KMS-11 (cell line): Measurements from ENCODE around the gene ANO7.

Source experiments
- H2AFZ ChIP-seq: fragments of 200-600 bp; sonication (generic); 2 replicates; pipeline ENCODE4 v1.6.1; 2016; ENCODE audit warnings: antibody characterized with exemption, mixed run types, low read depth
- H3K27ac ChIP-seq: fragments of 200-600 bp; sonication (generic); 2 replicates; pipeline ENCODE4 v1.6.1; 2016; ENCODE audit warnings: mild to moderate bottlenecking, mixed run types
- H3K27me3 ChIP-seq: fragments of 200-600 bp; sonication (generic); 2 replicates; pipeline ENCODE4 v1.6.1; 2017; ENCODE audit warnings: mild to moderate bottlenecking, low read depth, mixed run types, moderate library complexity; ENCODE audit not compliant: insufficient read depth
- H3K36me3 ChIP-seq: fragments of 200-600 bp; sonication (generic); 2 replicates; pipeline ENCODE4 v1.6.1; 2017; ENCODE audit warnings: mild to moderate bottlenecking, mixed run types; ENCODE audit not compliant: insufficient read depth
- H3K4me1 ChIP-seq: fragments of 200-600 bp; sonication (generic); 2 replicates; pipeline ENCODE4 v1.6.1; 2016; ENCODE audit warnings: mild to moderate bottlenecking, low read depth, mixed run types; ENCODE audit not compliant: poor library complexity, severe bottlenecking
- H3K4me2 ChIP-seq: fragments of 200-600 bp; sonication (generic); 2 replicates; pipeline ENCODE4 v1.7.0; 2016; ENCODE audit warnings: mild to moderate bottlenecking, mixed run types
- H3K4me3 ChIP-seq: fragments of 200-600 bp; sonication (generic); IDR thresholded peaks from 2 replicates; pipeline ENCODE4 v1.6.1; 2017; ENCODE audit warnings: low read depth, low read length, mixed read lengths; ENCODE audit not compliant: insufficient read depth
- H3K79me2 ChIP-seq: fragments of 200-600 bp; sonication (generic); 2 replicates; pipeline ENCODE4 v1.6.1; 2016; ENCODE audit warnings: low read depth, mixed run types; ENCODE audit not compliant: insufficient read depth
- H3K9ac ChIP-seq: fragments of 200-600 bp; sonication (generic); 2 replicates; pipeline ENCODE4 v1.6.1; 2016; ENCODE audit warnings: mild to moderate bottlenecking, mixed run types
- H4K20me1 ChIP-seq: fragments of 200-600 bp; sonication (generic); 2 replicates; pipeline ENCODE4 v1.6.1; 2016; ENCODE audit warnings: mild to moderate bottlenecking, mixed run types; ENCODE audit not compliant: insufficient read depth
- TF ChIP-seq, protein P1 (sequence below): fragments of 200-600 bp; sonication (generic); conservative IDR thresholded peaks from 2 replicates; pipeline ENCODE4 v1.6.1; 2017; ENCODE audit warnings: low read depth, mild to moderate bottlenecking, antibody characterized with exemption, low read length, moderate library complexity, mixed read lengths

ANO7 gene

DNA sequence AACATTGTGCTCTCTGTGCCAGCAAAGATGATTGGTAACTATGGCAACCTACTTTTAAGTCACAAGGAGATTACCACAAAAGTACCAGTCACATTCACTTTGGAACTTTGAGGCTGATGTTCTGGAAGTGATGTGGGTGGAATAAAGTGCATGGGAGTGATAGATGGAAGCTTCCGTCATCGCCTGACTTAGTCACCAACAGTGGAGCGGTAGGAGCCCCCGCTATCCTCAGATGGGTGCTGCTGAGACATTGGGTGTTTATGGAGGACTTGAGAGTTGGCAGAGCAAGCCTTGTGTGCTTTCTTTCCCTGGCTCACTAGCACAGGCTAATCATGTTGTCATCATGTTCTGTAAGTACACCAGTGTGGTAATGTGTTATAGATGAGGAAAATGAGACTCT is 33.6 kb upstream of the ANO7 start:
- Histone ChIP-seq H3K9ac (no peak overlapping the region), H3K4me3 (no peak overlapping the region), H3K27me3 (no peaks in the 10 kb centered on the region), H4K20me1 (no peaks in the 10 kb centered on the region), H3K36me3 (no peaks in the 10 kb centered on the region), H2AFZ (no peak overlapping the region), H3K4me2 (no peak overlapping the region), H3K79me2 (peaks cover 14% of the 10 kb centered on the region; the same call in 1 of the 2 replicates), H3K4me1 (no peaks in the 10 kb centered on the region), H3K27ac (no peak overlapping the region)
- TF ChIP-seq, protein P1, sequence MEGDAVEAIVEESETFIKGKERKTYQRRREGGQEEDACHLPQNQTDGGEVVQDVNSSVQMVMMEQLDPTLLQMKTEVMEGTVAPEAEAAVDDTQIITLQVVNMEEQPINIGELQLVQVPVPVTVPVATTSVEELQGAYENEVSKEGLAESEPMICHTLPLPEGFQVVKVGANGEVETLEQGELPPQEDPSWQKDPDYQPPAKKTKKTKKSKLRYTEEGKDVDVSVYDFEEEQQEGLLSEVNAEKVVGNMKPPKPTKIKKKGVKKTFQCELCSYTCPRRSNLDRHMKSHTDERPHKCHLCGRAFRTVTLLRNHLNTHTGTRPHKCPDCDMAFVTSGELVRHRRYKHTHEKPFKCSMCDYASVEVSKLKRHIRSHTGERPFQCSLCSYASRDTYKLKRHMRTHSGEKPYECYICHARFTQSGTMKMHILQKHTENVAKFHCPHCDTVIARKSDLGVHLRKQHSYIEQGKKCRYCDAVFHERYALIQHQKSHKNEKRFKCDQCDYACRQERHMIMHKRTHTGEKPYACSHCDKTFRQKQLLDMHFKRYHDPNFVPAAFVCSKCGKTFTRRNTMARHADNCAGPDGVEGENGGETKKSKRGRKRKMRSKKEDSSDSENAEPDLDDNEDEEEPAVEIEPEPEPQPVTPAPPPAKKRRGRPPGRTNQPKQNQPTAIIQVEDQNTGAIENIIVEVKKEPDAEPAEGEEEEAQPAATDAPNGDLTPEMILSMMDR: no peak

DNA sequence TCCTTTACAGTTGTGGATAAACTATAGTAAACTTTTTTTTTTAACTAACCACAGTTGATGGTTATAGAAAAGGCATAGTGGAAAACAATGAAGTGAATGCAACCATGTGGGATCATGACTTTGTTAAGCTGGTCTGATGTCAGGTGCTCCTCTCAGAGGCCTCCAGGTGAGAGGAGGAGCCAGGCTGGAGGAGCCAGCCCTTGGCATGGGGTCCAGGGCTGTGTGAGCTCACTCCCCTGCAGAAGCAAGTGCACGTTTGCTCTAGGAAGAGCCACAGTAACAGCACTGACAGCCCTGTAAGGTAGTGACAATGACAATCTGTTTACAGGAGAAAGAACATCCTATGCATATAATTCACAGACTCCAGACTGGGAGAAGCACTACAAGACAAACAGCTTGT is 32.5 kb upstream of the ANO7 start:
- H3K79me2 ChIP-seq: peaks cover 13% of the 10 kb centered on the region; the same call in 1 of the 2 replicates
- H3K4me3 ChIP-seq: no peak overlapping the region
- H2AFZ ChIP-seq: no peak overlapping the region
- TF ChIP-seq, protein P1: no peak
- no peaks in the 10 kb centered on the region for H3K36me3 ChIP-seq
- no peak overlapping the region for H3K27ac ChIP-seq
- no peaks in the 10 kb centered on the region for H3K27me3 ChIP-seq
- no peaks in the 10 kb centered on the region for H4K20me1 ChIP-seq
- H3K4me2 ChIP-seq: no peak overlapping the region
- H3K9ac ChIP-seq: no peak overlapping the region
- no peaks in the 10 kb centered on the region for H3K4me1 ChIP-seq

DNA sequence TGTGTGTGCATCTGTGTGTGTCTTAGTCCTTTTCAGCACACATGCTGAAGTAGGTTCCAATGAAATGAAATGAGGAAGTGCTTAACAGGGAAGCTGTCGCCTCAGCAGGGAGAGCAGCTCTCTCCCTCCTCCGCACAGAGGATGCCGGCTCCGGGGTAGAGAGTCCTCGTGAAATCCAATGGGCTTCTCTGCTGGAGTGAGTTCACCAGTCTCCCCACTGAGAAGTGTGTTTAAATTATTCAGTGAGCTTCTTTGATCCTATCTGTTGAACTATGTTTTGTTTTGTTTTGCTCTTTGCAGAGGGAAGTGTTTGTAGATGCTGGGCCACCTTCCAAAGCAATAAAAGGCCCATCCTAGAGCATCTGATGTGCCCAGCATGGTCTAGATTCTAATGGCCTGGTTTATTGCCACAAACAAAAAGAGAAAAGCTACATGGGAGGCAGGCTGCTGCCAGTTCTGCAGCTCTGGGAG is 31.5 kb upstream of the ANO7 start:
- Histone ChIP-seq H3K4me1 (no peaks in the 10 kb centered on the region), H3K27ac (no peak overlapping the region), H3K27me3 (no peaks in the 10 kb centered on the region), H3K9ac (no peak overlapping the region), H3K36me3 (no peaks in the 10 kb centered on the region), H3K4me3 (no peak overlapping the region), H3K4me2 (no peak overlapping the region), H3K79me2 (peaks cover 4% of the 10 kb centered on the region; the same call in 1 of the 2 replicates), H4K20me1 (no peaks in the 10 kb centered on the region), H2AFZ (no peak overlapping the region)
- TF ChIP-seq, protein P1: no peak

DNA sequence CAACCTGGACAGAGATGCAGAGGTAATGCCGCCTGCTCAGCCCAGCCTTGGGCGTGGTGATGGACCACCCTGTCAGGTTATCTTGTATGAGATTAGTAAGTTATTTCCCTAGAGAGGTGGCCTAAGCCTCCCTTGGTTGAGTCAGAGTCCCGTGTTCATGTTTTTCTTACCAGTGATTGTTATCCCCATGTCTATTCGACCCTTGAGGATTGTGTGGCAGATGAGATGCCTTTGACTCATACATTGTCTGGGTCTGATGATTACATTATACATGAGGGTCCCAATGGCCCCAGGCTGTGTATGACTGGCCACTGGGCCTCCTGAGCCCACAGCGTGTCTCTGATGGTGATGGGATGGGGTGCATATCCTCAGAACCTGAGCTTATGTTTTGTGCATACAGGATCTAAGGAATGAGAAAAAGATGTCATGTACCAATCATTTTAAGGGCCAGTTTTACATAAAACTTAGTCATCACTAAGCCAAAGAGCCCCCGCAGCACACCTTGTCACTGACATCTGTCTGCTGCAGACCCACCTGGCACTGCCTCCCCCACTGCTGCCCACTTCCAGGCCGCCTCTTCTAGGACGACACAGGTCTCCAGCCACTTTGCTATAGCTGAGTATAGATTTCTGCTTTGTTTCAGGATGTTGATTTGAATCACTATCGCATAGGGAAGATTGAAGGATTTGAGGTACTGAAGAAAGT is 30.5 kb upstream of the ANO7 start:
- no peak overlapping the region for H3K4me3 ChIP-seq
- H3K36me3 ChIP-seq: no peaks in the 10 kb centered on the region
- TF ChIP-seq, protein P1: no peak
- H3K9ac ChIP-seq: no peak overlapping the region
- no peak overlapping the region for H3K4me2 ChIP-seq
- H3K4me1 ChIP-seq: no peaks in the 10 kb centered on the region
- H2AFZ ChIP-seq: no peak overlapping the region
- H4K20me1 ChIP-seq: no peaks in the 10 kb centered on the region
- no peaks in the 10 kb centered on the region for H3K27me3 ChIP-seq
- H3K79me2 ChIP-seq: no peaks in the 10 kb centered on the region
- no peak overlapping the region for H3K27ac ChIP-seq
